Osteocyte (in vitro differentiated cells): ENCODE measurements around the gene ANKRA2. TPM values are rescaled to one million over a fixed set of nuclear protein-coding genes. Genes with fewer than 3 reads are reported as not detected.
"Not testable (repeated sequence)": the region's sequence is repeated elsewhere in the genome, so short reads cannot be mapped to it uniquely, and the experiment has no call there.

ENCODE experiments used
- DNase-seq: peaks from one replicate; pipeline ENCODE4 v3.0.0; 2021; ENCODE audit warnings: mixed read lengths; ENCODE audit not compliant: unreplicated experiment; ENCODE audit errors: extremely low spot score
- H3K27ac Mint-ChIP-seq: one replicate; pipeline ENCODE4 v1.8.0; 2021; ENCODE audit warnings: mild to moderate bottlenecking, mixed read lengths; ENCODE audit not compliant: unreplicated experiment
- H3K27me3 Mint-ChIP-seq: one replicate; pipeline ENCODE4 v1.8.0; 2021; ENCODE audit warnings: mixed read lengths; ENCODE audit not compliant: unreplicated experiment
- H3K36me3 Mint-ChIP-seq: one replicate; pipeline ENCODE4 v1.8.0; 2021; ENCODE audit warnings: mixed read lengths; ENCODE audit not compliant: unreplicated experiment
- H3K4me1 Mint-ChIP-seq: one replicate; pipeline ENCODE4 v1.8.0; 2021; ENCODE audit warnings: mixed read lengths; ENCODE audit not compliant: unreplicated experiment
- H3K4me3 Mint-ChIP-seq: one replicate; pipeline ENCODE4 v1.8.0; 2021; ENCODE audit warnings: mild to moderate bottlenecking, moderate library complexity, mixed read lengths; ENCODE audit not compliant: unreplicated experiment
- H3K9me3 Mint-ChIP-seq: one replicate; pipeline ENCODE4 v1.8.0; 2021; ENCODE audit warnings: mixed read lengths; ENCODE audit not compliant: unreplicated experiment
- CTCF ChIP-seq: fragments of 200-600 bp; sonication (generic); IDR thresholded peaks from 2 replicates; pipeline ENCODE4 v1.5.0; 2021; ENCODE audit warnings: antibody characterized with exemption, mild to moderate bottlenecking, moderate library complexity
- total RNA-seq: library from RNA; stranded (reverse); gene quantifications from 2 replicates; pipeline ENCODE4 v1.2.1, GENCODE V29; 2021

ANKRA2 gene
- total RNA-seq, 1 donor from 2014 or later = 19.7 TPM

- H3K27me3 Mint-ChIP-seq = no peaks in the 10 kb centered on the region
- DNase-seq = no peak
- H3K27ac Mint-ChIP-seq = no peak overlapping the region
- H3K36me3 Mint-ChIP-seq = no peaks in the 10 kb centered on the region
- H3K9me3 Mint-ChIP-seq = no peaks in the 10 kb centered on the region
- peaks cover 5% of the 10 kb centered on the region for H3K4me1 Mint-ChIP-seq
- peak; percentile 68 for TF ChIP-seq CTCF
- no peak overlapping the region for H3K4me3 Mint-ChIP-seq
Measured at GRCh38 chr5:73519531-73520283, 45.7 kb downstream of the ANKRA2 start.

- Mint-ChIP-seq H3K36me3 (no peaks in the 10 kb centered on the region), H3K4me1 (peaks cover 5% of the 10 kb centered on the region), H3K27me3 (no peaks in the 10 kb centered on the region), H3K4me3 (no peak overlapping the region), H3K27ac (no peak overlapping the region), H3K9me3 (no peaks in the 10 kb centered on the region)
- TF ChIP-seq CTCF = no peak
- no peak for DNase-seq
Measured at GRCh38 chr5:73515232-73515631, 50.2 kb downstream of the ANKRA2 start.

- Mint-ChIP-seq H3K27ac (no peak overlapping the region), H3K36me3 (no peaks in the 10 kb centered on the region), H3K4me3 (no peak overlapping the region), H3K4me1 (peaks cover 2% of the 10 kb centered on the region), H3K9me3 (no peaks in the 10 kb centered on the region), H3K27me3 (no peaks in the 10 kb centered on the region)
- DNase-seq = no peak
- no peak for TF ChIP-seq CTCF
Measured at GRCh38 chr5:73514418-73514817, 51.0 kb downstream of the ANKRA2 start.

- TF ChIP-seq CTCF = no peak
- Mint-ChIP-seq H3K9me3 (no peaks in the 10 kb centered on the region), H3K27ac (no peak overlapping the region), H3K27me3 (no peaks in the 10 kb centered on the region), H3K4me3 (no peak overlapping the region), H3K4me1 (no peaks in the 10 kb centered on the region), H3K36me3 (no peaks in the 10 kb centered on the region)
- no peak for DNase-seq
Measured at GRCh38 chr5:73513996-73514395, 51.4 kb downstream of the ANKRA2 start.

- not testable (repeated sequence) for DNase-seq, H3K4me1 Mint-ChIP-seq, H3K27me3 Mint-ChIP-seq, H3K4me3 Mint-ChIP-seq, H3K27ac Mint-ChIP-seq, H3K9me3 Mint-ChIP-seq
- H3K36me3 Mint-ChIP-seq = peaks cover 17% of the 10 kb centered on the region
Measured at GRCh38 chr5:73508521-73508920, 56.9 kb downstream of the ANKRA2 start.
